Stimulated activated CD4-positive, alpha-beta T cell treated with anti-CD3 and anti-CD28 coated beads, Interleukin-4, amount 100 ng/mL, for 4 hours (primary cell): ENCODE results near the gene PTPRD.
"Not testable (repeated sequence)": the region's sequence is repeated elsewhere in the genome, so short reads cannot be mapped to it uniquely, and the experiment has no call there.

Experiments used
- DNase-seq, 2 experiments: peaks; one replicate each; pipeline ENCODE4 v3.0.0-alpha.2; 2020

Gene PTPRD

DNA sequence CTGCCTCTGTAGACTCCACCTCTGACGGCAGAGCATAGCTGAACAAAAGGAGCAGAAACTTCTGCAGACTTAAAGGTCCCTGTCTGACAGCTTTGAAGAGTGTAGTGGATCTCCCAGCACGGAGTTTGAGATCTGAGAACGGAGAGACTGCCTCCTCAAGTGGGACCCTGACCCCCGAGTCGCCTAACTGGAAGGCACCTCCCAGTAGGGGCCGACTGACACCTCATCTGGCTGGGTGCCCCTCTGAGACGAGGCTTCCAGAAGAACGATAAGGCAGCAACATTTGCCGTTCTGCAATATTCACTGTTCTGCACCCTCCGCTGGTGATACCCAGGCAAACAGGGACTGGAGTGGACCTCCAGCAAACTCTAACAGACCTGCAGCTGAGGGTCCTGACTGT lies 1186.3 kb downstream of the PTPRD start:
- DNase-seq: not testable (repeated sequence)

DNA sequence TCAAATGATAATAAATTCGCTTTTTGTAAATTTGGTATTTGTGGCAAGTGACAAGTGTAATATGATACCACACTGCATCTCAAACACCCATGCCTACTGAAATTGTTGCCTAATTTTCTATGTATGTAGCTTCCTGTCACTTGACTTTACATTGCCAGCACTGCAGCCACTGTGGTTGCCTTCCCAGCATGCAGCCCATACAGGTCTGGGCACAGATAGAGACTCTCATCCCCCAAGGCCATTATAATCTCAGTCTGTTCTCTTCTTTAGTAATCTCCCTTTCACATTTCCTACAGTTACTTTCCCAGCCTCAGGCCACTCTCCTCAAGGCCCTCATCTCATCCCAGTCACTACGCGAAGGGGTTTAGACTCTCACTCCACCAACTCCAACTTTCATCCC lies 1200.6 kb downstream of the PTPRD start:
- DNase-seq: no peak

DNA sequence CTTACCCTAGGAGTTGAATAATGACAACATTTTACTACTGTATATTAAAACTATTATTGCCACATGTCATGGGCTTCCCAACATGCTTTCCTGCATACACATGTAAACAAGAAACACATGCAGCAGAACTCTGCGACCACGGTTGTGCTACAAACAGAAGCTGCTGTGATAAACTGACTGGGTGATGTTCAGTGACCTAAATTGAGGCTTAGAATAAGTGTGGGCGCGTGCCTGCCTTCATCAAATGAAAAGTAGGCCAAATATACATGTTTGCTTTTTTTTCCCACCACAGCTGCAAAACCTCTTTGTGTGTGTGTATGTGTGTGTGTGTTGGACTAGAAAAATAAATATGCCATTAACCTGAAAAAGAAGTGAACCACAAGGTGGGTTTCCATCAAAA lies 1202.1 kb downstream of the PTPRD start:
- DNase-seq: no peak

DNA sequence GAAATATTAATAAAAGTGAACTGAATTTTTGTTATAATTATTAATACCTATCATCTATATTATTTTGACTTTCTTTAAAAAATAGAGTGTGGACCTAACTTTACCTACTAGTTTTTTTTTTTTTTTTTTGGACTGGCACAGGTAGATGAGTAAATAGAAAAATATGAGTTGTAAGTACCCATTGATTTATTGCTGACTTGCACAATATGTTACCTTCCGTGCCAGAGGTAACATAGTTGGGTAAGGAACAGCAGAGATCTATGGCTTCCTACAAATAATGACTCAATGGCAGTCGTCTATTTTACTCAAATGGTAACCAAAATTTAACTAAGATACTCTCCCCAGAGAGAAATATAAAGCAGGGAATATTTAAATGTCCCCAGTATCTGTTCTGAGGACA lies 1212.8 kb downstream of the PTPRD start:
- no peak for DNase-seq

DNA sequence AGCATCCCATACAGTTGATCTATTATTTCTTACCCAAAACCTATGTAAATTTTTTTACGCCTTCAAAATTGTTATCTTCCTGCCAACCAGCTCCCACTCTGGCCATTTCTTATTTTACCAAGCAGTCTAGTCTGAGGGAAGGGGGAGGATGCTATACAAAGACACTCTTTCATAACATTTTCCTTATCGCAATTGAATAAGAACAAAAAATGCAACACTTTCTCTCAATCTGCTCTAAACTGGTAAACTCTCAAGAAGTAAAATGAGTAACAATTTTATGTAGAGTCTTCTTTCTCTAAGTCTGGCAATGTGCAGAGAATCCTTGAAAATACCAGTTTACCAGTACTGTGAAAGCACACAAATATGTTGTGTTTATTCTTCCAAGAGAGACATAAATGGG lies 1216.3 kb downstream of the PTPRD start:
- no peak for DNase-seq

DNA sequence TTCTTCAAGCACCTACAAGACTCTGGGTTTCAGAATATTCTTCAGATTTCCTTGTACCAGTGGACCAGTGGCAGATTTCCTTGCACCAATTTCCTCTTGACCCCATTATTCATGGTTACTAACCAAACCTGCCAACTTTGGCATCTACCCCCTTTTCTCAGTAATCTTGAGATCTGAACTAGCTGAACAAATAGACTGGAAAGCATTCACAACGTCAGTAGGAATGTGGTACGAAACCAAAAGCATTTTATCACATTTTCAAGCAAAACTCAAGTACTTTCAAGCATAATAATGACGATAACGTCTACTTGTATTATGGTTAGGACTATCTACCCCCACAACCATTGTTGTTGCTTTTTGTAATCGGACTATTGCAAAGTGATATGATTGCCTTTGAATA lies 1217.3 kb downstream of the PTPRD start:
- no peak for DNase-seq

DNA sequence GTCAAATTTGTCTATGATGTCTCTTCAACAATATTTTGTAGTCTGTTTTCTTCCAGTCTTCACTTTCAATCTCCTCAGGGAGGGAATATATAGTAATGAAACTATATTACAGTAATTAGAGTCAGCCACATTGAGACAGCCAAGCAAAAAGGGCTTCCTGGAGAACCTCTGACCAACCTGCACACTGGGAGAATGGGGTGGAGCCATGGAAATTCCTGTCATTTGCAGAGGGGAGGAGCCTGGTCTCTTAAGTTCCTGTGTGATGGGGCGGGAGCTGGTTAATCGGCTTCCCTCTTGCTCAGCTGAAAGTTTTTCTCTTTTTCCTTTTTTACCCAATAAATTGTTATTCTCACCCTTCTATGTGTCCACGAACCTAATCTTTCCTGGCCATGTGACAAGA lies 1220.0 kb downstream of the PTPRD start:
- no peak for DNase-seq

DNA sequence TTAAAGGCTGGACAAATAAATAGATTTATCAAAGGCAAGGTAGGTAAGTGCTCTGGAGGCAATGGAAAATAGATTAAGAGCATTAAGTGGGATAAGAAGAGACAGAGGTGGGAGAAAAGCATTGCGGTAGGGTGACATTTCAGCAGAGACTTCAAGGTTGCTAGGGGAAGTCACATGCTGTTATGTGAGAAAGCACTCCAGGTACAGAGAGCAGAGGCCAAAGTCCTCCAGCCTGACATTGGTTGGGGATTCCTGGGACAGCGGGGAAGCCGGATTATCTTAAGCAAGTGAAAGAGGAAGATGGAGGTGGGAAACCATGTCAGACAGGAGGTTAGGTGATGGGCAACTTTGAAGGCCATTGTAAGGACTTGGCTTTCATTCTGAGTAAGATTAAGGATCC lies 1222.9 kb downstream of the PTPRD start:
- no peak for DNase-seq

DNA sequence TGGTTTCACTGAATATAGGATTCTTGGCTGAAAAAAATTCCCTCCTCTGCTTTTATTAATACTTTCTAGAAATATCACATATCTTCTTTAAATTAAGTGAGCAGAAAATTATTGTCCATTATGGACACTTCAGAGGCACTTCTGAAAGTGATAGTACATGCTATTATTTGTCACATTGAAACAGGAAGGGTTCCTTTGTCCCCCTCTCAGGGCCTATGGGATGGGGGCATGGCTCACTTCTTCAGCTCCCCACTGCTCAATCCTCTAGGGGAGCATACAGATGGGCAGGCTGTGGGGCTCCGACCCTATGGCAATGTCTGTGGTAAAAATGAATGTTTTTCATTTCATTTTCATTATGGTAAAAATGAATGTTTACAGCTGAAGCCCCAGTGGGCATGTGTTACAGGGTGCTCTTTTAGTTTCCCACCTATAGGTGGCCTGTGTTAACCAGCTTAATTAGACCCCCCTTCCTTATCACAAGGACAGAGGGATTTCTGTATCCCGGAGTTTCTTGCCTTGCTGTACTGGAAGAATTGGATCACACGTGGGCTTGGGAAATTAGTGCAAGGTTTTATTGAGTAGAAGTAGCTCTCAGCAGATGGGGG lies 1225.2 kb downstream of the PTPRD start:
- no peak for DNase-seq

DNA sequence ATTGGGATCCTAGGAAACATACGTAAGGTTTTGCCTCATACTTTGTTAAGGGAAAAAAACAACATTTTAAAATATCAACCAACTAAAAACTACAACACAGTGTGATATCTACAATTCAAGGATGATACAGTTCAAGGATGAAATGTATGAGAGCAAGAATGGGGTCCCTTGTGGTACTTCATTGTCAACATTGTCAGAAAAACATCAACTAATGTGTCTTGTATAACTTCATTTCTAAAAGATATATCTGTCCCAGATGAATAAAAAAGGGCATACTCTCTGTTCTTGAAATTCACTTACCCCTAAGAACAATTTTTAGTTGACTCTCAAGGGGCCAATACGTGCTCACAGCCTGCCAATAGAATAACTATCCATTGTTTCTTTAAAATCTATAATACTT lies 1250.5 kb downstream of the PTPRD start:
- DNase-seq: no peak

DNA sequence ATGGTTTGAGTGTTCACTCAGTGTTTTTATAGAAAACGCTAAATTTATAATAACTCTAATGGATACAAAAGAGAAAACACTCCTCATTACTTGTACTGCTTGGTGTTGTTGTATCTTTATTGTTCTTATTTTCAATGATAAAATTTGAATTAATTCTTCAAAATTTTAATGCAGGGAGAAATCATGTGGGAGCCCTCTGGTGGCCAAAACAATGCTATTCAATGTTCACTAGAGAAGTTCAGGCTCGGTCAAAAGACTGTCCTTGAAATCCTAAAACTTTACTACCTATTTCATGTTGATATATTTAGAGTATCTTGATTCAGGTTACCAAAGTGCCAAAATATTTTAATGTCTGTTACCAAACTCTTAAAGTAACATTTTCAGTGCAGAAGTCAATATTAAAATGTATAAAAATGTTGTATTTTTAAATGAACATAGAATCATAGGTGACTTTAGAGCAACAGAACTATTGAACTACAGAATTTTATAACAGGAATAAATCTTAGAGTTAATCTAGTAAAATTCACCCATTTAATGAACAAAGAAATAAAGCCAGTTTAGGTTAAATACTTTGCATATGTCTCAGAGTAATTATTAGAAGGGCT lies 1259.8 kb downstream of the PTPRD start:
- no peak for DNase-seq

DNA sequence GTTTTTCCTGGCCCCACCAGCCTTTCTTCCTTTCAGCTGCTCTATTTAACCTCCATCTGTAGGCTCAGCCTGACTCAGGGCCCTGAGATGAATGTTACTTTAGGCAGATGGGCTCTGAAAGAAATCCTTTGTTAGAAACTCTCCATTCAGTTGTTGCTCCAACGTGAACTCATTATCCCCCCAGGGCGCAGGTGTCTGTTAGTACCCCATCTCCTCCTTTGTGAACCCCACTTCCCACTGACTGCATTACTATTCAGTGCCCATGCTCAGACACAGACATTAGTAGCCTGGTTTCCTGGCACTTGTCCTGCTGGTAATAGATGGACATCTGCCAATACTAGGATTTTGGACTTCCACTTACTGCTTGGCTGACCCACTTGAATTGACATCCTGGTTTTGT lies 1271.6 kb downstream of the PTPRD start:
- DNase-seq: no peak

DNA sequence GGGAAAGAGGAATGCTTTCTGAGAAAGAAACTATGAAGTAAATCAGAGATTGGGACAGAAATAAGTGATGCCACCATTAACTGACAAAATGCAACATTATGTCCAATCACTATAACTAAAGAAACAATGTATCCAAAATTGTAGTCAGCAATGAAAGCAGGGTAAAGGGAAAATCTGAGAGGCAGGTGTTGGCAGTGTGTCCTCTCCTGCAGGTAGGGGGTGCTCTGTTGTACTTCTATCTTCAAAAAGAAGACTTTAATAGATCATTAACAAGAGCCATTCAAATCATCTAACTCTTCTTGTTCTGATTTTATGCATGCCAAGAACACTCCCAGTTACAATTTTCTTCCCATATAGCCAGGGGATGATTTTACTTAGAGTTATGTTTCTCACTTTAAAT lies 1275.7 kb downstream of the PTPRD start:
- no peak for DNase-seq

DNA sequence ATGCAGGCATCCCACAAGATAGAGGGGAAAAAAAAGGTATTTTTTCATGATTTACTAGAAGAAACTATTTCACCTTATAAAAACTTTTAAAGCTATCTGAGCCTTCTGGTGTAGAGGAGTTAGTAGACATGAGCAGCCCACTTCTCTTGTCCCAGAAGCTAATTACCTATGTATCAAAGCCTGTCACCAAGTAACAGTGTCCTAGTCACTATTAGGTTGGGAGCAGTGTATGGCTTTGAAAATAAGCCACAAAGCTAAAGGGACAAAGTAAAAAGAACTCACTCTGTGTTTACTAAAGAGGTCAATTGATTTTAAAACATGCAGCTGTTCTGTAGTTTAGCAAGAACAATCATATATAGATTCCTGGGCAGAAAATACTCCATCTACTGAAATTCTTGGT lies 1286.1 kb downstream of the PTPRD start:
- no peak for DNase-seq

DNA sequence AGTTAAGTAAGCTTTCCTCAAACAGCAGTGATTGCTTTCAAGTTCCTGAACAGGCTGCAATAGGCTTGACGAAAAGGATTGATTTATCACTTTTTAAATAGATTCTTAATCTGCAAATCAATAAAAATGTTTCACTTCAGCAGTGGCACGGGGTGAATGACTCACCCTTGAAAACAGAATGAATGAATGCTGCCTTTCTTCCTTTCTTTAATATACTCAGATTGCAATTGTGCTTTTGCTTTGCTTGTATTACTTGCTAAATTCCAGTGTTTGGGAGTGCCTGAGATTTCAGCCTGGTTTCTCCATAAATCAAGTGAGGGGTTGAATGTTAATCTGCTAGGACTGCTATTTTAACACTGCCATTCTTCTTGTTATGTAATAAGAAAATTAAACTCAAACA lies 1293.8 kb downstream of the PTPRD start:
- DNase-seq: no peak

DNA sequence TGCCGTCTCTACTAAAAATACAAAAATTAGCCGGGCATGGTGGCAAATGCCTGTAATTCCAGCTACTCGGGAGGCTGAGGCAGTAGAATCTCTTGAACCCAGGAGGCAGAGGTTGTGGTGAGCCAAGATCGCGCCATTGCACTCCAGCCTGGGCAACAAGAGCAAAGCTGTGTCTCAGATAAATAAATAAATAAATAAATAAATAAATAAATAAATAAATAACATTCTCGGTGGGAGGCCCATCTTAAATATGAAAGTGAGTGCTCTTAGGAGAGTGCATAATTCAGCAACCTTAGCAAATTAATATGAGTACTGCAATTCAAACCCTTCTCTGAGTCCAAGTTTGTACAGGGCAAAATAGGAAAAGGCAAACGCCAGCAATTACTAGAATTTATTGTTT lies 1302.1 kb downstream of the PTPRD start:
- DNase-seq: not testable (repeated sequence)

DNA sequence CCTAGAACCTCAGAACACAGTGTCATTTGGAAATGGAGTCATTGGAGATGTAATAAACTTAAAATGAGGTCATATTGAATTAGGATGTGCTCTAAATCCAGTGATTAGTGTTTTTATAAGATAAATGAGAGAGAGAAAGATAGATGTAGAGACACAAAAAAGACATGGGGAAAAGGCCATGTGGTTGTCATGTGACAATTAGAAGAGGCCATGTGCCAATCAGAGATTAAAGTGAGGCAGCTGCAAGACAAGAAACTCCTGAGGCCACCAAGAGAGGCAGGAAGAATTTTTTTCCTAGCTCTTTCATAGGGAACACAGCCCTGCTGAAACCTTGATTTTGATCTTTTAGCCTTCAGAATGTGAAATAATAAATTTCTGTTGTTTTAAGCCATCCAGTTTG lies 1307.2 kb downstream of the PTPRD start:
- no peak for DNase-seq

DNA sequence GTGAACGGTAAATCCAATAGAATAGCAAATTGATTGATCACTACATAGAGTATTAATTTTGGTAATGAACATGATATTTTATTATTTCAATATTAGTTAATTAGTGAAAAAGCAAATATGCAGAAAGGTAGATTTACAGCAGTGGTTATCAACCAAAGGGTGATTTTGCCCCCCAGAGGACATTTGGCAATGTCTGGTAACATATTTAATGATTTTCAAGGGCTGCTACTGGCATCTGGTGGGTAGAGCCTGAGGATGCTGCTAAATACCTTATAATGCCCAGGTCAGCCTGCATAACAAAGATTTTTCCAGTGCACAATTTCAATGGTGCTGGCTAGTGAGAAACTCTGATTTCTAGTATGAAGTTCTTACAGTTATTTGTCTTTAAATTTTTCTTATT lies 1313.7 kb downstream of the PTPRD start:
- DNase-seq: no peak

DNA sequence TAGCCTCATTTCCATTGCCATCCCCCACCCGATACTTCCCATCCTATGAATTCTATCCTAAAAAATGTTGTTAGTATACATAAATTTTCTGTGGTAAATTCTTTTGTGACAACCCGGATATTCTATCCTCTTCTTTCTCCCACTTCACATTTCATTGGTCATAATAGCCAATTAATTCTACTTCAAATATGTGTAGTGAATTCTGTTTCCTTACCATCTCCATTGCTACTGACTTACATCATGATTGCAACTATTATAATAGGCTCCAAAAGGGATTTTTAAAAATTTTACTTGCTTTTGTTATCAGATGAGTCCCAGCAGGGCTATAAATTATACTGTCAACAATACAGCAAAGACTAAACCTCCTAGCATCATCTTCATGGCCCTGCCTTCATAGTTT lies 1326.8 kb downstream of the PTPRD start:
- no peak for DNase-seq

DNA sequence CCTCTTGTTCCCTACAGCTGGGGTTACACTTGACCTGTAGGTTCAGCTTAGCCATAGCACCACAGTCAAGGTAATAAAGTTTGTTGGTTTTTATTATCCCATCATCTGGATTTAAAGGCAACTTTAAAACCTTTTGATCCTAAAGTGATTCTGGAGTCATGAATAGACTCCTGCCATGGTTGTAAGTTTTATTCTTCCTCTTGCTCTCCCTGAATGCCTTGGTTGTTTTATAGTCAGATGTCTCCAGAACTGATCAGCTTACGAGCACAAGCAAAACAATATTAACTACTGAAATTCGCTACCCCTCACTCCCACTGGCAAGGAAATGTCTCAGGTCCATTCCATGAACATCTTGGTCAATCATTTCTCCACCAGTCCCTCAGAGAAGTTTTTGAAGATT lies 1328.6 kb downstream of the PTPRD start:
- no peak for DNase-seq

DNA sequence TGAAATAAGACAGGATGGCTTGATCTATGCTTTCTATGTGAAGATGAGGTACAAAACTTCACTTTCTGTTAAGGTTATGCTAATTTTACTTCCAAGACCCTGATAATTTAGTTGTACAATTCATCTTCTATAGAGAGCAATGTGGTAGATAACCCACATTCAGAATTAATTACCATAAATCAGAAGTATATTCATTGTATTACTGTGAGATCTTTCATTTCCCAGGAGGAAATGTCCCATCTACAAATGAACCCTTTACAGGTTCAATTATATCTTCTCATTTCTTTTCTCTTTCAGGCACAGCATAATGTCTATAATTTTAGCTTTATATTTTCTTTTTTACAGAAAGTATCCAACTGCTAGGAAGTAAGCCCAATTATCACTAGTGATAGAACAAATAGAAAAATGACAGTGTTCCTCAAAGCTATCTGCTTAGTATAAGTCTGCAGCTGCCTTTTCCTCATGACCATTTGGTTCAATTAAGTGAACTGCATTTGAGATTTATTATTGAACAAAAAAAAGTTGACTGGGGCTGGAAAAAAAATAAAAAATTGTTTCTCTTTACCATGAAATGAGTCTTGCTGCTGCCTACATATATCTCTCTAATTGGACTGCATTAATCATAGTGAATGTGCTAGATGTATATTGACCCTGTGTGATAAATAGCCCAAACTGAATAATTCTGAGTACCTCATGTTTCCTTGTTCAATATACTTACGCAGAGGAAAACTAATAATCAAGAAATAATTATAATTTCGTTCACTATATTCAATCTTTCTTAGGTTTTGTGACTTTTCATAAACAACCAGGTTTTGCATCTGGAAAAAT lies 1329.4 kb downstream of the PTPRD start:
- DNase-seq: no peak

DNA sequence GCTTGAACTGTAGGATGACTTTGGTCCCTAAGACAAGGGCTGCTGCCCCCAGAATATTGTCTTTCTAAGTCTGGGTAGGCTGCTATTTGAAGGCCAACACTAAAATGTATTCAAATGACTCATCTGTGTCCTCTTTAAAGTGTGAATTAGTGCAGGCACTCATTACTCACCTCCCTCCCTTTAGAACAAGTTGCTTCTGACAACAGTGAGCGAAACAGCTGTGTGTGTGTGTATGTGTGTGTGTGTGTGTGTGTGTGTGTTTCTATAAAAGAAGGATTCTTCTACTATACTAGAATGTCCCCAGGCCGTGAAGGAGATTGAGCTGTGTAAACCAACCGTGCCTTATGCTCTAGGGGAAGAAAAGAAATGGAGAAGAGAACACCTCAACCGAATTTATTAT lies 1337.2 kb downstream of the PTPRD start:
- DNase-seq: no peak

DNA sequence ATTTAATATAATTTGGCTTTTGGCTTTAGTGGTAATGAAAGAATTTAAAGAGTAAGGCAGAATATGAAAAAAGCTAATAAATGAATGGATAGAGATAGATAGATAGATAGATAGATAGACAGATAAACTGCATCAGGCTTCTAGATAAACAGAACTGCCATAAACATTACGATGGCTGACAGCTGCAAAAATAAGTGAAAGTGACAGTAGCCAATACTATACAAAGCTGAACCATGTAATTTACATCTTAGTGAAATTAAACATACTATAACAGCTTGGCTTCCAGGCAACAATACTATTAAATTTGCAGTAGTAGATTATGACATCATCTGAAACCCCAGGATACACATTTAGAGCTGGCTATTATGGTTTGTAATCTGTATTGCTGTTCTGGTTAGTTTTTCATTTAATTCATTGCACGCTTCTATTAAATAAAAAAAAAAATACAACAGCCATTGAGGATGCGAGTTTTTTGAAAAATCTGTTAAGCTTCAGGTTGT lies 1354.8 kb downstream of the PTPRD start:
- no peak for DNase-seq

DNA sequence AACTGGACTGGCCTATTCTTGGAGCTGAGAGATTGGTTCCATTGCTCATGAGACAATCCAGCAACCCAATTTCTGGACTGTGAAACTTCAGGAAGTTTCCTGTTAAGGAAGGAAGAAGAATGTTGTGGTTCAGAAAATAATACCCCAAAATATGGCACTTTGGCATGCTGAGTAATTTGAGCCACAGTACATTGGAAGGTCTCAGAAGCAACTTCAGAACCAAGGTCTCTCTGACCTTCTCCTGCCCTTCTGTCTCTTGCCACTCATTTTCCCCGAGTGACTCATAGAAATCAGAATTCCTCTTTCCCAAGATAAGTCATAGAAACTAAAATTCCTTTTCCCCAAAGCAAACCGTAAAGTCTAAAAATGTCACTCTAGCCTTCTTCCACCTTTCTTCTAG lies 1366.1 kb downstream of the PTPRD start:
- no peak for DNase-seq
